Measurements from ENCODE around the gene VGF. TPM values are rescaled to one million over a fixed set of nuclear protein-coding genes. Genes with fewer than 3 reads are reported as not detected.

VGF gene
- not detected in 2 replicates for total RNA-seq

GRCh38 chr7:101165075-101165957 lies at the start of gene VGF:
Gene VGF, minus strand, starts transcription at chr7:101165569. Its CDS starts 726 bp downstream, at chr7:101164843.

GRCh38 chr7:101200862-101201599 lies 35.7 kb upstream of the VGF start, which contains the start of gene MOGAT3:
Gene MOGAT3, minus strand, starts transcription at chr7:101201036. Its CDS starts 182 bp downstream, at chr7:101200854.

GRCh38 chr7:101180130-101180755 lies 14.9 kb upstream of the VGF start, which contains the start of gene NAT16:
Gene NAT16, minus strand, starts transcription at chr7:101180293. Its CDS starts 5,486 bp downstream, at chr7:101174807.

GRCh38 chr7:101153969-101154692 lies 11.2 kb downstream of the VGF start, which contains the start of gene AP1S1:
Gene AP1S1, plus strand, starts transcription at chr7:101154476. Its CDS starts 39 bp downstream, at chr7:101154515.

GRCh38 chr7:101126651-101127459 lies 38.5 kb downstream of the VGF start, which contains the start of gene SERPINE1:
Gene SERPINE1, plus strand, starts transcription at chr7:101127104. Its CDS starts 1,290 bp downstream, at chr7:101128394.

Small RNA genes within 50 kb of the gene (small RNA-seq; reads per million reads assigned to genes)
- not detected for gene MIR4653 (ENCODE audit: low replicate concordance)

Other genes starting within 250 kb of the VGF start
- gene MUC3A, start 216.0 kb downstream of the VGF start, total RNA-seq = not detected in 2 replicates
- gene MUC12, start 196.0 kb downstream of the VGF start, total RNA-seq = 0.43 TPM in 1 of 2 replicates, not detected in the other
- gene MUC17, start 145.5 kb downstream of the VGF start, total RNA-seq = not detected in 2 replicates
- 12.9 and 18.8 TPM in 2 replicates for gene TRIM56, start 80.1 kb downstream of the VGF start, total RNA-seq
- gene SERPINE1, start 38.5 kb downstream of the VGF start, total RNA-seq = 1,212 and 2,489 TPM in 2 replicates
- 100 and 148 TPM in 2 replicates for gene AP1S1, start 11.1 kb downstream of the VGF start, total RNA-seq
- gene NAT16, start 14.7 kb upstream of the VGF start, total RNA-seq = not detected in 2 replicates
- gene MOGAT3, start 35.5 kb upstream of the VGF start, total RNA-seq = not detected in 2 replicates
- gene PLOD3, start 52.0 kb upstream of the VGF start, total RNA-seq = 101 and 108 TPM in 2 replicates
- gene ZNHIT1, start 52.6 kb upstream of the VGF start, total RNA-seq = 70.2 and 76.6 TPM in 2 replicates
- gene CLDN15, start 72.2 kb upstream of the VGF start, total RNA-seq = 3.6 and 5.9 TPM in 2 replicates
- gene FIS1, start 79.5 kb upstream of the VGF start, total RNA-seq = 97.4 and 164 TPM in 2 replicates
- 24.2 and 32.4 TPM in 2 replicates for gene IFT22, start 156.2 kb upstream of the VGF start, total RNA-seq
- gene COL26A1, start 197.3 kb upstream of the VGF start, total RNA-seq = not detected in 2 replicates